Lower lobe of right lung (tissue), 2 donors: ENCODE data around the gene PDK4. TPM values are rescaled to one million over a fixed set of nuclear protein-coding genes. Genes with fewer than 3 reads are reported as not detected.
"Not testable (repeated sequence)": the region's sequence is repeated elsewhere in the genome, so short reads cannot be mapped to it uniquely, and the experiment has no call there.

Source experiments
- ATAC-seq, 2 donors: fragments of 200-7000 bp; cut with Tn5 transposase; one replicate each; pipeline ENCODE4 v1.9.1; 2020 to 2022; ENCODE audit warnings: mild to moderate bottlenecking in 2 of 2, moderate library complexity in 2 of 2
- DNase-seq: peaks from one replicate; pipeline ENCODE4 v3.0.0-alpha.2; 2020
- H3K27ac ChIP-seq: fragments of 200-600 bp; one replicate; pipeline ENCODE4 v1.8.0; 2022
- H3K27me3 ChIP-seq: fragments of 200-600 bp; one replicate; pipeline ENCODE4 v1.8.0; 2022; ENCODE audit warnings: low read depth
- H3K36me3 ChIP-seq: fragments of 200-600 bp; one replicate; pipeline ENCODE4 v1.8.0; 2022; ENCODE audit warnings: mild to moderate bottlenecking
- H3K4me1 ChIP-seq: fragments of 200-600 bp; one replicate; pipeline ENCODE4 v1.8.0; 2022
- H3K4me3 ChIP-seq: fragments of 200-600 bp; one replicate; pipeline ENCODE4 v1.8.0; 2022; ENCODE audit warnings: mild to moderate bottlenecking
- H3K9me3 ChIP-seq: fragments of 200-600 bp; one replicate; pipeline ENCODE4 v1.8.0; 2022
- intact Hi-C: fragments of 100-400 bp; cut with DNase I; formaldehyde crosslinking; loops from one replicate; pipeline ENCODE4 v1.11.0; 2022
- total RNA-seq: library from RNA; stranded (reverse); fragmentation: NEBNext Ultra II Directional; extraction: Animal tissue kit (Norgen Biotek cat#: 25700); gene quantifications from one replicate; pipeline ENCODE4 v1.2.1, GENCODE V29; 2021
- TF ChIP-seq, protein P1 (sequence below): fragments of 200-600 bp; IDR thresholded peaks from one replicate; pipeline ENCODE4 v1.8.0; 2022; ENCODE audit warnings: antibody characterized with exemption, mild to moderate bottlenecking
- donor health status: DM: no; HTN: yes; CAD: no; lungs with severe emphysema.

Gene PDK4
- total RNA-seq, 1 donor from 2014 or later = 243 TPM

DNA sequence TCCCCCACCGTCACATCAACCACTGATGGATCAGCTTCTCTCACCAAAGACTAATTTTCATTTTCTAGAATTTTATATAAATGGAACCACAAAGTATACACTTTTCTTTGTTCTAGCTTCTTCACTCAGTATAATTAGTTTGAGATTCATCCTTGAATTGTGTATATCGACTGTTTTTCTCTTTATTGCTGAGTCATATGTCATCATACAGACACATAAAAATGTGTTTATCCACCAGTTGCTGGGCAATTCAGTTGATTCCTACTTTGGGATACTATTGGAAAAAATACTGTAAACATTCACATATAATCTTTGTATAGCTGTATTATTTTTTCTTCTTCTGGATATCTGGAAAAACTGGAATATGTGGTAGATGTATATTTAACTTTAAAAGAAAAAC, 26.6 kb downstream of the PDK4 start:
- H3K4me1 ChIP-seq = no peaks in the 10 kb centered on the region
- H3K27ac ChIP-seq = no peak overlapping the region
- intact Hi-C loops = no loop called here
- H3K9me3 ChIP-seq = no peaks in the 10 kb centered on the region
- H3K27me3 ChIP-seq = no peaks in the 10 kb centered on the region
- ATAC-seq (no peak), DNase-seq (no peak)
- TF ChIP-seq, protein P1, sequence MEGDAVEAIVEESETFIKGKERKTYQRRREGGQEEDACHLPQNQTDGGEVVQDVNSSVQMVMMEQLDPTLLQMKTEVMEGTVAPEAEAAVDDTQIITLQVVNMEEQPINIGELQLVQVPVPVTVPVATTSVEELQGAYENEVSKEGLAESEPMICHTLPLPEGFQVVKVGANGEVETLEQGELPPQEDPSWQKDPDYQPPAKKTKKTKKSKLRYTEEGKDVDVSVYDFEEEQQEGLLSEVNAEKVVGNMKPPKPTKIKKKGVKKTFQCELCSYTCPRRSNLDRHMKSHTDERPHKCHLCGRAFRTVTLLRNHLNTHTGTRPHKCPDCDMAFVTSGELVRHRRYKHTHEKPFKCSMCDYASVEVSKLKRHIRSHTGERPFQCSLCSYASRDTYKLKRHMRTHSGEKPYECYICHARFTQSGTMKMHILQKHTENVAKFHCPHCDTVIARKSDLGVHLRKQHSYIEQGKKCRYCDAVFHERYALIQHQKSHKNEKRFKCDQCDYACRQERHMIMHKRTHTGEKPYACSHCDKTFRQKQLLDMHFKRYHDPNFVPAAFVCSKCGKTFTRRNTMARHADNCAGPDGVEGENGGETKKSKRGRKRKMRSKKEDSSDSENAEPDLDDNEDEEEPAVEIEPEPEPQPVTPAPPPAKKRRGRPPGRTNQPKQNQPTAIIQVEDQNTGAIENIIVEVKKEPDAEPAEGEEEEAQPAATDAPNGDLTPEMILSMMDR = no peak
- no peak overlapping the region for H3K4me3 ChIP-seq
- H3K36me3 ChIP-seq = no peaks in the 10 kb centered on the region

DNA sequence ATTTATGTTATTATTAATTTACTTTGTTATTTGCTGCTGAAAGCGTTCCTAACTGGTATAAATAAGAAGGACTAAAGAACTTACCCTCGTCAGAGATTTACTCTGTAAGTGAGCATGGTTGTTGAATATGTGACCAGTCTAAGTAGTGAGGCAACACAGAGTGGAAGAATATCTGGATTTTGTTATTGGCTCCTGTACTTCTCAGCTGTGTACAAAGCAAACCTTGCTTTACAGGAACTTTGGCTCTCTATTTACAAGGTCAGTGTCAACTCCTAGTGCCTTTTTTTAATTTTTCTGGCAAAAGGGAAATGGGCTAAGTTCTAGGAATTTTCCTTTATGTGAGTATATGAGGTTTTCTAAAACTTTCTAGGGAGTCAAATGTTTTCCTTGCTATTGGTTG, 35.6 kb downstream of the PDK4 start:
- ATAC-seq (no peak), DNase-seq (no peak)
- H3K36me3 ChIP-seq = no peaks in the 10 kb centered on the region
- H3K9me3 ChIP-seq = no peaks in the 10 kb centered on the region
- H3K27me3 ChIP-seq = no peaks in the 10 kb centered on the region
- intact Hi-C loops = no loop called here
- H3K4me3 ChIP-seq = no peak overlapping the region
- no peak overlapping the region for H3K27ac ChIP-seq
- TF ChIP-seq, protein P1 = no peak
- no peaks in the 10 kb centered on the region for H3K4me1 ChIP-seq

DNA sequence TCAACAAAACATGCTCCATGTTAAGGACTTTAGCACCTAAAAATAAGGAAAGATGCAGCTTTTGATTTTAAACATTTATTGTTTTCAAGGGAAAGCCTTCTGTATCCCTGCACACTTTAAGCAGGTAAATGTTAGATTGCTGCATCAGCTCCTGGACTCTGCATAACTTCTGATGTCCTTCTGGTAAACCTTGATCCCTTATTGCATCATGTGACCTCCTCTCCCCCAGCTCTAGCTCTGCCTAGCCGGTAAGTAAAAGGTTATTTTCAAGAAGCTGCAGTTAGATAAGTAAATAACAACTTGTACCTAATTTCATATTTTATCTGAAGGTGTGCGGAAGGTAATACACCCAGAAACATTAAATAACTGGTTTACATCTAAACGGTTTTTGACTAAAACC, 37.5 kb downstream of the PDK4 start:
- Histone ChIP-seq H3K27ac (no peak overlapping the region), H3K9me3 (no peaks in the 10 kb centered on the region), H3K4me1 (no peaks in the 10 kb centered on the region), H3K27me3 (no peaks in the 10 kb centered on the region), H3K36me3 (no peaks in the 10 kb centered on the region), H3K4me3 (no peak overlapping the region)
- intact Hi-C loops = no loop called here
- DNase-seq (no peak), ATAC-seq (no peak)
- TF ChIP-seq, protein P1 = no peak

- Histone ChIP-seq H3K36me3 (no peaks in the 10 kb centered on the region), H3K4me1 (no peaks in the 10 kb centered on the region), H3K9me3 (no peaks in the 10 kb centered on the region), H3K27ac (no peak overlapping the region), H3K27me3 (no peaks in the 10 kb centered on the region), H3K4me3 (no peak overlapping the region)
- ATAC-seq (no peak), DNase-seq (no peak)
- TF ChIP-seq, protein P1 = no peak
- intact Hi-C loops = no loop called here
These were observed 39.5 kb downstream of the PDK4 start for GRCh38 chr7:95556777-95557176.

DNA sequence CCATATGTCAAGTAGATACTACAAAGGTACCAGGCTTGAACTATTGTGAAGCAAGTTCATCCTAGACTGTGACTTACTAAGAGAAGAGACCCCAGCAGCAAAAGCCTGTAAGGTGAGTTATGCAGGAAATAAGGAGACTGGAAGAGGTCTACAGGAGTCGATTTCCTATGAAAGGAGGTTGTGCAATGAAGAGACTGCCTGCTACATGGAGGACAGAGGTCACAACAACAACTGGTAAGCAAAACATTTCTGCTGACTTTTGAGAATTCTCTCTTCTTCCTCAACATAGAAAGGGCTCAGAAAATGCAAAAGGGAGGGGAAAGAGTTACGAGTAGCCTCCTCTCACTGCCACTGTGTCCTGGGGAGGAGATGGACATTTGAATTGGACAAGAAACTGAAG, 42.4 kb downstream of the PDK4 start:
- H3K9me3 ChIP-seq = no peaks in the 10 kb centered on the region
- ATAC-seq = no peak
- intact Hi-C loops = no loop called here
- peaks cover 26% of the 10 kb centered on the region for H3K4me1 ChIP-seq
- H3K4me3 ChIP-seq = no peak overlapping the region
- no peaks in the 10 kb centered on the region for H3K36me3 ChIP-seq
- no peak for DNase-seq
- TF ChIP-seq, protein P1 = no peak
- no peak overlapping the region for H3K27ac ChIP-seq
- no peaks in the 10 kb centered on the region for H3K27me3 ChIP-seq

DNA sequence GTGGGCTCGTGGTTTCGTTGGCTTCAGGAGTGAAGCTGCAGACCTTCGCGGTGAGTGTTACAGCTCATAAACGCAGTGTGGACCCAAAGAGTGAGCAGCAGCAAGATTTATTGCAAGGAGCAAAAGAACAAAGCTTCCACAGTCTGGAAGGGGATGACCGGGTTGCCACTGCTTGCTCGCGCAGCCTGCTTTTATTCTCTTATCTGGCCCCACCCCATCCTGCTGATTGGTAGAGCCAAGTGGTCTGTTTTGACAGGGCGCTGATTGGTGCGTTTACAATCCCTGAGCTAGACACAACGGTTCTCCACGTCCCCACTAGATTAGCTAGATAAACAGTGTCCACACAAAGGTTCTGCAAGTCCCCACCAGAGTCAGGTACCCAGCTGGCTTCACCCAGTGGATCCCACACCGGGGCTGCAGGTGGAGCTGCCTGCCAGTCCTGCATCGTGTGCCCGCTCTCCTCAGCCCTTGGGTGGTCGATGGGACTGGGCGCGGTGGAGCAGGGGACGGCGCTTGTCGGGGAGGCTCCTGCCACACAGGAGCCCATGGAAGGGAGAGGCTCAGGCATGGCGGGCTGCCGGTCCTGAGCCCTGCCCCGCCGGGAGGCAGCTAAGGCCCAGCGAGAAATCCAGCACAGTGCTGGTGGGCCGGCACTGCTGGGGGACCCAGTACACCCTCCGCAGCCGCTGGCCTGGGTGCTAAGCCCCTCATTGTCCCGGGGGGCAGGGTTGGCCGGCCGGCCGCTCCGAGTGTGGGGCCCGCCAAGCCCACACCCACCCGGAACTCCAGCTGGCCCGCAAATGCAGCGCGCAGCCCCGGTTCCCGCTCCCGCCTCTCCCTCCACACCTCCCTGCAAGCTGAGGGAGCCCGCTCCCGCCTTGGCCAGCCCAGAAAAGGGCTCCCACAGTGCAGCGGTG, 44.0 kb downstream of the PDK4 start:
- H3K27ac ChIP-seq, intact Hi-C loops, H3K27me3 ChIP-seq, H3K36me3 ChIP-seq, ATAC-seq, H3K4me3 ChIP-seq, H3K9me3 ChIP-seq, DNase-seq: not testable (repeated sequence)
- peaks cover 42% of the 10 kb centered on the region for H3K4me1 ChIP-seq
